Pancreas (tissue), 10 donors: ENCODE results near the gene ADAMTS7. TPM values are rescaled to one million over a fixed set of nuclear protein-coding genes. Genes with fewer than 3 reads are reported as not detected.
"Not testable (repeated sequence)": the region's sequence is repeated elsewhere in the genome, so short reads cannot be mapped to it uniquely, and the experiment has no call there.

Source experiments
- ATAC-seq, 4 donors: fragments of 200-7000 bp; cut with Tn5 transposase; one replicate each; pipeline versions ENCODE4 v1.8.0 to v1.9.1; 2020; ENCODE audit warnings: mild to moderate bottlenecking in 4 of 4, moderate library complexity in 4 of 4
- DNase-seq, 6 donors: peaks; one replicate each; pipeline ENCODE4 v3.0.0-alpha.2; 2020
- FAIRE-seq: peaks from 2 replicates; lab custom pipeline; 2012; peaks lifted over from hg19 to GRCh38; lab: Jason Lieb, UNC
- H3K27ac ChIP-seq, 4 donors: fragments of 200-600 bp; sonication (generic); 1 replicate in 3 of 4; 2 replicates in 1 of 4; pipeline versions ENCODE4 v1.5.0 to v1.8.0; 2020
- H3K27me3 ChIP-seq, 4 donors: fragments of 200-600 bp; one replicate each; pipeline ENCODE4 v1.8.0; 2021
- H3K36me3 ChIP-seq, 3 donors: fragments of 200-600 bp; sonication (generic) in 1 of 3; one replicate each; pipeline versions ENCODE4 v1.5.0 to v1.8.0; 2020 to 2021
- H3K4me1 ChIP-seq, 3 donors: fragments of 200-600 bp; one replicate each; pipeline ENCODE4 v1.8.0; 2021
- H3K4me3 ChIP-seq, 4 donors: fragments of 200-600 bp; sonication (generic) in 2 of 4; one replicate each; pipeline versions ENCODE4 v1.5.0 to v1.8.0; 2020 to 2021
- H3K9me3 ChIP-seq, 4 donors: fragments of 200-600 bp; one replicate each; pipeline ENCODE4 v1.8.0; 2021
- CTCF ChIP-seq, 4 donors: fragments of 200-600 bp; sonication (generic) in 3 of 4; IDR thresholded peaks; one replicate each; pipeline versions ENCODE4 v1.5.0 to v1.8.0; 2021; ENCODE audit warnings: antibody characterized with exemption in 4 of 4
- WGBS, 2 donors: extraction: QIAGEN DNeasy Blood & Tissue Kit; methylation state at CpG; one replicate each; pipeline ENCODE4 v1.1.7; 2013; 5-methylcytosine and 5-hydroxymethylcytosine counted together
- intact Hi-C, 3 donors: fragments of 100-400 bp; cut with DNase I; formaldehyde crosslinking; loops; one replicate each; pipeline versions ENCODE4 v1.11.1 to v1.14.2; 2022
- polyA plus RNA-seq, 2 donors: library from polyadenylated mRNA; stranded (reverse); fragments of 200-250 nt; gene quantifications; one replicate each; pipeline ENCODE4 v1.2.3, GENCODE V29; 2013
- total RNA-seq, 6 donors: library from RNA; stranded (reverse); fragmentation: NEBNext Ultra II Directional in 4 of 6; extraction: Animal tissue kit (Norgen Biotek cat#: 25700) in 4 of 6; gene quantifications; one replicate each; pipeline versions ENCODE4 v1.2.1 to v1.2.4, GENCODE V29; 2021 to 2023
- donor health status: healthy with polysubstance abuse.
- donor health status: DM: no; HTN: no; CAD: no; lungs with moderate emphysema.
- donor health status: DM: no; HTN: no; CAD: no.
- donor health status: control.
- donor health status: control.
- donor health status: Bipolar disorder and iron deficiency.
- donor health status: DM: yes; HTN: yes; CAD: no.
- donor health status: DM: no; HTN: no; CAD: no.
- donor health status: DM: no; HTN: no; CAD: no.
- donor health status: DM: yes; HTN: yes; CAD: no.

Gene ADAMTS7
- total and polyA plus RNA-seq, 8 donors, result 0.20 to 1.4 (median 0.69) TPM

GRCh38 chr15:78795043-78795442 is 16.2 kb downstream of the ADAMTS7 start:
- FAIRE-seq (no peak), DNase-seq (no peak), ATAC-seq (no peak)
- Histone ChIP-seq H3K4me3 (no peak overlapping the region), H3K9me3 (no peaks in the 10 kb centered on the region), H3K36me3 (no peaks in the 10 kb centered on the region), H3K4me1 (no peaks in the 10 kb centered on the region), H3K27me3 (no peaks in the 10 kb centered on the region), H3K27ac (no peak overlapping the region)
- TF ChIP-seq CTCF (IDR thresholded peaks at IDR 0.05), result no peak
- intact Hi-C loops, result no loop called here

- H3K27me3 ChIP-seq, DNase-seq, H3K4me3 ChIP-seq, intact Hi-C loops, ATAC-seq, H3K4me1 ChIP-seq, FAIRE-seq, H3K9me3 ChIP-seq, H3K27ac ChIP-seq, H3K36me3 ChIP-seq: not testable (repeated sequence)
- WGBS, 2 donors, result 90 to 92% methylated on average over 4 of the region's 4 CpGs
Measured at GRCh38 chr15:78794446-78794845, 16.8 kb downstream of the ADAMTS7 start.

GRCh38 chr15:78791357-78791756 is 19.9 kb downstream of the ADAMTS7 start:
- Histone ChIP-seq H3K9me3 (no peaks in the 10 kb centered on the region), H3K27ac (no peak overlapping the region), H3K36me3 (no peaks in the 10 kb centered on the region), H3K4me1 (no peaks in the 10 kb centered on the region), H3K27me3 (no peaks in the 10 kb centered on the region), H3K4me3 (no peak overlapping the region)
- no peak for TF ChIP-seq CTCF (IDR thresholded peaks at IDR 0.05)
- DNase-seq, result no peak
- intact Hi-C loops, result no loop called here
- WGBS, 2 donors, result 91 to 98% methylated on average over 4 of the region's 4 CpGs
- no peak for FAIRE-seq
- ATAC-seq, result no peak

- Histone ChIP-seq H3K36me3 (no peaks in the 10 kb centered on the region), H3K4me1 (no peaks in the 10 kb centered on the region), H3K27ac (no peak overlapping the region), H3K4me3 (no peak overlapping the region), H3K9me3 (no peaks in the 10 kb centered on the region), H3K27me3 (no peaks in the 10 kb centered on the region)
- intact Hi-C loops, result no loop called here
- DNase-seq, result no peak
- WGBS, 2 donors, result 66 to 88% methylated on average over 4 of the region's 4 CpGs
- no peak for ATAC-seq
- no peak for FAIRE-seq
- no peak for TF ChIP-seq CTCF (IDR thresholded peaks at IDR 0.05)
Measured at GRCh38 chr15:78790027-78790426, 21.2 kb downstream of the ADAMTS7 start.

- Histone ChIP-seq H3K9me3 (no peaks in the 10 kb centered on the region), H3K27ac (no peak overlapping the region), H3K4me1 (no peaks in the 10 kb centered on the region), H3K36me3 (no peaks in the 10 kb centered on the region), H3K27me3 (no peaks in the 10 kb centered on the region), H3K4me3 (no peak overlapping the region)
- FAIRE-seq (no peak), ATAC-seq (no peak), DNase-seq (peak in 1 of 6 donors; percentile 43)
- TF ChIP-seq CTCF (IDR thresholded peaks at IDR 0.05), result no peak
- intact Hi-C loops, result no loop called here
- 83 to 86% methylated on average over 16 to 17 of the region's 17 CpGs for WGBS, 2 donors
Measured at GRCh38 chr15:78789615-78790014, 21.6 kb downstream of the ADAMTS7 start.
